B cell (primary cell): ENCODE measurements around the gene CTSL. TPM values are rescaled to one million over a fixed set of nuclear protein-coding genes. Genes with fewer than 3 reads are reported as not detected.

ENCODE experiments used
- ATAC-seq: fragments of 200-7000 bp; cut with Tn5 transposase; one replicate; pipeline ENCODE4 v1.10.0; 2021; ENCODE audit warnings: low read depth, mild to moderate bottlenecking, moderate number of reproducible peaks, moderate library complexity
- CTCF ChIA-PET: fragments of 350-600 bp; sonication (Branson Sonifier 250); formaldehyde crosslinking; loops from one replicate; lab custom pipeline; 2021; ENCODE audit warnings: antibody characterized with exemption, inconsistent platforms; lab: Charles Lee
- POLR2A ChIA-PET: fragments of 350-600 bp; sonication (Branson Sonifier 250); formaldehyde crosslinking; loops from one replicate; lab custom pipeline; 2021; ENCODE audit warnings: antibody characterized with exemption; lab: Charles Lee
- DNase-seq: peaks from one replicate; pipeline ENCODE4 v3.0.0; 2013
- H2AFZ ChIP-seq: 2 replicates; pipeline ENCODE4 v1.6.1; 2012; ENCODE audit warnings: mild to moderate bottlenecking, low read depth, low read length; ENCODE audit not compliant: insufficient read depth, poor library complexity, severe bottlenecking
- H3K27ac ChIP-seq, 2 donors: 1 replicate in 1 of 2; 2 replicates in 1 of 2; pipeline ENCODE4 v1.5.1; 2012 to 2013; ENCODE audit warnings: low read length in 2 of 2, mild to moderate bottlenecking in 2 of 2, moderate library complexity in 1 of 2
- H3K27me3 ChIP-seq, 4 experiments: fragments of 200-600 bp in 1 of 4; sonication (generic) in 1 of 4; replicated peaks in 1 of 4; 1 replicate in 2 of 4; 2 replicates in 2 of 4; pipeline versions ENCODE4 v1.6.1 to v1.7.0; 2013 to 2016; ENCODE audit warnings: low read length in 3 of 4, mild to moderate bottlenecking in 2 of 4, mixed read lengths in 1 of 4, moderate library complexity in 1 of 4; ENCODE audit not compliant: insufficient read depth in 4 of 4, control insufficient read depth in 3 of 4; ENCODE audit errors: control extremely low read depth in 1 of 4
- H3K36me3 ChIP-seq, 2 experiments: replicated peaks in 1 of 2; 1 replicate in 1 of 2; 2 replicates in 1 of 2; pipeline versions ENCODE4 v1.6.1 to v1.7.1; 2013; ENCODE audit warnings: low read length in 1 of 2; ENCODE audit not compliant: insufficient read depth in 2 of 2, control insufficient read depth in 1 of 2; ENCODE audit errors: control extremely low read depth in 1 of 2, extremely low read depth in 1 of 2
- H3K4me1 ChIP-seq, 2 donors: fragments of 200-600 bp in 1 of 2; sonication (generic) in 1 of 2; 1 replicate in 1 of 2; 2 replicates in 1 of 2; pipeline versions ENCODE4 v1.5.1 to v1.6.1; 2013 to 2017; ENCODE audit warnings: low read length in 2 of 2; ENCODE audit not compliant: control insufficient read depth in 2 of 2, insufficient read depth in 2 of 2
- H3K4me2 ChIP-seq: replicated peaks from 2 replicates; pipeline ENCODE3; 2012; ENCODE audit warnings: mild to moderate bottlenecking, low read depth, low read length; ENCODE audit not compliant: poor library complexity, severe bottlenecking
- H3K4me3 ChIP-seq, 5 experiments: fragments of 200-600 bp in 1 of 5; sonication (generic) in 1 of 5; 1 replicate in 3 of 5; 2 replicates in 2 of 5; pipeline versions ENCODE4 v1.5.1 to v1.7.0; 2011 to 2016; ENCODE audit warnings: low read length in 4 of 5, mild to moderate bottlenecking in 4 of 5, low read depth in 2 of 5, control low read depth in 1 of 5, moderate library complexity in 1 of 5; ENCODE audit not compliant: insufficient read depth in 1 of 5; ENCODE audit errors: control extremely low read depth in 1 of 5, extremely low read depth in 1 of 5
- H3K79me2 ChIP-seq: fragments of 200-600 bp; sonication (generic); one replicate; pipeline ENCODE4 v1.6.0; 2016; ENCODE audit warnings: low read length; ENCODE audit not compliant: control insufficient read depth, insufficient read depth
- H3K9ac ChIP-seq: fragments of 200-600 bp; sonication (generic); 2 replicates; pipeline ENCODE4 v1.6.1; 2017; ENCODE audit warnings: mild to moderate bottlenecking, low read length, moderate library complexity
- H3K9me3 ChIP-seq, 3 donors: one replicate each; pipeline versions ENCODE4 v1.6.1 to v1.7.1; 2013; ENCODE audit warnings: low read length in 2 of 3; ENCODE audit not compliant: control insufficient read depth in 2 of 3, insufficient read depth in 1 of 3; ENCODE audit errors: control extremely low read depth in 1 of 3
- H4K20me1 ChIP-seq: 2 replicates; pipeline ENCODE4 v1.6.0; 2012; ENCODE audit warnings: mild to moderate bottlenecking, low read length; ENCODE audit not compliant: insufficient read depth, control insufficient read depth, poor library complexity, severe bottlenecking
- H3K27ac Mint-ChIP-seq: one replicate; pipeline ENCODE4 v1.8.0; 2021; ENCODE audit warnings: mixed read lengths
- H3K27me3 Mint-ChIP-seq: one replicate; pipeline ENCODE4 v1.8.0; 2021; ENCODE audit warnings: mixed read lengths
- H3K4me1 Mint-ChIP-seq: one replicate; pipeline ENCODE4 v1.8.0; 2021; ENCODE audit warnings: mixed read lengths
- H3K4me3 Mint-ChIP-seq: one replicate; pipeline ENCODE4 v1.8.0; 2021; ENCODE audit warnings: mixed read lengths
- H3K9me3 Mint-ChIP-seq: one replicate; pipeline ENCODE4 v1.8.0; 2022; ENCODE audit warnings: mixed read lengths; ENCODE audit not compliant: insufficient read depth
- CTCF ChIP-seq: fragments of 200-600 bp; IDR thresholded peaks from one replicate; pipeline ENCODE4 v1.8.0; 2022; ENCODE audit warnings: antibody characterized with exemption, mild to moderate bottlenecking
- EZH2 ChIP-seq: IDR thresholded peaks from 2 replicates; pipeline ENCODE4 v1.6.1; 2012; ENCODE audit warnings: borderline replicate concordance, low read depth, mild to moderate bottlenecking, moderate library complexity, low read length; ENCODE audit not compliant: insufficient read depth, poor library complexity, severe bottlenecking
- WGBS: methylation state at CpG from one replicate; pipeline ENCODE4 v1.1.5; 2013; ENCODE audit warnings: missing lambda C conversion rate; ENCODE audit not compliant: insufficient coverage; 5-methylcytosine and 5-hydroxymethylcytosine counted together
- intact Hi-C: fragments of 100-400 bp; cut with micrococcal nuclease; formaldehyde crosslinking; loops from one replicate; pipeline ENCODE4 v1.10.0; 2022
- polyA plus RNA-seq: library from polyadenylated mRNA; depleted of rRNA; stranded (reverse); fragments of >200 nt; gene quantifications from 2 replicates; pipeline ENCODE4 v1.2.3, GENCODE V29; 2012
- total RNA-seq, 2 donors: library from RNA; stranded (reverse); fragments of 120-200 nt in 1 of 2; gene quantifications; 1 replicate in 1 of 2; 2 replicates in 1 of 2; pipeline versions ENCODE4 v1.2.3 to v1.2.4, GENCODE V29; 2013 to 2022

CTSL gene
- total and polyA plus RNA-seq, 2 donors (not counting 1 experiment from before 2014, with no cell fraction given) = 0.13 to 0.74 TPM

GRCh38 chr9:87676976-87677775, 48.7 kb upstream of the CTSL start:
- H3K4me3 ChIP-seq = no peak overlapping the region
- Mint-ChIP-seq H3K4me3 (no peak overlapping the region), H3K27ac (no peak overlapping the region), H3K27me3 (peaks cover 4% of the 10 kb centered on the region), H3K4me1 (no peaks in the 10 kb centered on the region), H3K9me3 (no peaks in the 10 kb centered on the region)
- no peak overlapping the region for H3K27ac ChIP-seq
- no peaks in the 10 kb centered on the region for H3K4me1 ChIP-seq
- H2AFZ ChIP-seq = no peak overlapping the region
- H3K4me2 ChIP-seq = no peak overlapping the region
- WGBS = 69% methylated on average over 12 of the region's 14 CpGs
- CTCF ChIA-PET = no interaction called here
- intact Hi-C loops = loop anchor here (5.0 kb wide), 1 partner anchor 900 kb away; no protein-coding TSS in a partner anchor
- H3K27me3 ChIP-seq = peaks cover 0 to 2% (median 0%) of the 10 kb centered on the region in 4 experiments
- H3K9ac ChIP-seq = no peak overlapping the region
- ATAC-seq (no peak), DNase-seq (no peak)
- no peaks in the 10 kb centered on the region for H3K36me3 ChIP-seq
- TF ChIP-seq EZH2 (no peak), CTCF (no peak)
- no peaks in the 10 kb centered on the region for H4K20me1 ChIP-seq
- H3K79me2 ChIP-seq = no peaks in the 10 kb centered on the region
- POLR2A ChIA-PET = no interaction called here
- H3K9me3 ChIP-seq = peaks cover 0 to 3% (median 0%) of the 10 kb centered on the region in 3 donors
